ENCODE results near the gene STK17A.

- TF ChIP-seq CTCF (IDR thresholded peaks at IDR 0.05; ENCODE audit: poor library complexity, severe bottlenecking) (no peak), EZH2 (IDR thresholded peaks at IDR 0.05; ENCODE audit: borderline replicate concordance, insufficient read depth, low read length, poor library complexity, severe bottlenecking) (no peak), RAD21 (conservative IDR thresholded peaks at IDR 0.05) (no peak)
Measured at GRCh38 chr7:43648473-43649406, 65.8 kb downstream of the STK17A start.
